Rectal smooth muscle tissue (tissue), 1 donor: Measurements from ENCODE around the gene CEMIP.

ENCODE experiments used
- H3K27ac ChIP-seq: one replicate; pipeline ENCODE4 v1.7.0; 2013; ENCODE audit warnings: low read depth, low read length, inconsistent platforms
- H3K27me3 ChIP-seq: one replicate; pipeline ENCODE4 v1.7.0; 2013; ENCODE audit warnings: low read length; ENCODE audit not compliant: control insufficient read depth, insufficient read depth
- H3K36me3 ChIP-seq: one replicate; pipeline ENCODE4 v1.7.0; 2013; ENCODE audit warnings: low read length; ENCODE audit not compliant: control insufficient read depth, insufficient read depth
- H3K4me1 ChIP-seq: one replicate; pipeline ENCODE4 v1.7.0; 2013; ENCODE audit warnings: low read length; ENCODE audit not compliant: control insufficient read depth, insufficient read depth
- H3K4me3 ChIP-seq: one replicate; pipeline ENCODE4 v1.7.0; 2013; ENCODE audit warnings: low read length
- H3K9ac ChIP-seq: one replicate; pipeline ENCODE4 v1.7.0; 2013; ENCODE audit warnings: low read length

The CEMIP gene

GRCh38 chr15:80854104-80854503 lies 74.9 kb downstream of the CEMIP start:
- Histone ChIP-seq H3K4me3 (no peak overlapping the region), H3K36me3 (no peaks in the 10 kb centered on the region), H3K9ac (no peak overlapping the region), H3K4me1 (no peaks in the 10 kb centered on the region), H3K27ac (no peak overlapping the region), H3K27me3 (no peaks in the 10 kb centered on the region)

GRCh38 chr15:80855206-80855605 lies 76.0 kb downstream of the CEMIP start:
- Histone ChIP-seq H3K27ac (no peak overlapping the region), H3K9ac (no peak overlapping the region), H3K27me3 (no peaks in the 10 kb centered on the region), H3K4me1 (no peaks in the 10 kb centered on the region), H3K4me3 (no peak overlapping the region), H3K36me3 (no peaks in the 10 kb centered on the region)

- Histone ChIP-seq H3K9ac (no peak overlapping the region), H3K27ac (no peak overlapping the region), H3K4me1 (peaks cover 2% of the 10 kb centered on the region), H3K27me3 (no peaks in the 10 kb centered on the region), H3K4me3 (no peak overlapping the region), H3K36me3 (no peaks in the 10 kb centered on the region)
Observed at GRCh38 chr15:80856400-80856799, 77.2 kb downstream of the CEMIP start.

GRCh38 chr15:80856809-80857377 lies 77.7 kb downstream of the CEMIP start:
- Histone ChIP-seq H3K27me3 (no peaks in the 10 kb centered on the region), H3K27ac (no peak overlapping the region), H3K4me3 (no peak overlapping the region), H3K36me3 (no peaks in the 10 kb centered on the region), H3K4me1 (peaks cover 3% of the 10 kb centered on the region), H3K9ac (no peak overlapping the region)

GRCh38 chr15:80861731-80862170 lies 82.6 kb downstream of the CEMIP start:
- Histone ChIP-seq H3K4me1 (peaks cover 3% of the 10 kb centered on the region), H3K27ac (peak overlapping the region; percentile 28), H3K9ac (no peak overlapping the region), H3K36me3 (no peaks in the 10 kb centered on the region), H3K27me3 (no peaks in the 10 kb centered on the region), H3K4me3 (no peak overlapping the region)

- Histone ChIP-seq H3K4me3 (no peak overlapping the region), H3K27me3 (no peaks in the 10 kb centered on the region), H3K9ac (no peak overlapping the region), H3K27ac (no peak overlapping the region), H3K4me1 (peaks cover 3% of the 10 kb centered on the region), H3K36me3 (no peaks in the 10 kb centered on the region)
Observed at GRCh38 chr15:80864666-80865065, 85.5 kb downstream of the CEMIP start.

- no peak overlapping the region for H3K9ac ChIP-seq
- H3K4me1 ChIP-seq, result no peaks in the 10 kb centered on the region
- H3K27me3 ChIP-seq, result no peaks in the 10 kb centered on the region
Observed at GRCh38 chr15:80866936-80867335, 87.8 kb downstream of the CEMIP start.

GRCh38 chr15:80870366-80870765 lies 91.2 kb downstream of the CEMIP start:
- Histone ChIP-seq H3K27ac (no peak overlapping the region), H3K36me3 (no peaks in the 10 kb centered on the region), H3K4me3 (no peak overlapping the region), H3K27me3 (no peaks in the 10 kb centered on the region), H3K9ac (no peak overlapping the region), H3K4me1 (no peaks in the 10 kb centered on the region)

More at GRCh38 chr15:80866936-80867335, 87.8 kb downstream of the CEMIP start:
- no peak overlapping the region for H3K27ac ChIP-seq
- H3K36me3 ChIP-seq, result no peaks in the 10 kb centered on the region
- H3K4me3 ChIP-seq, result no peak overlapping the region

GRCh38 chr15:80870893-80871292 lies 91.7 kb downstream of the CEMIP start:
- no peaks in the 10 kb centered on the region for H3K4me1 ChIP-seq
- no peak overlapping the region for H3K27ac ChIP-seq
- no peak overlapping the region for H3K4me3 ChIP-seq
- no peak overlapping the region for H3K9ac ChIP-seq
- no peaks in the 10 kb centered on the region for H3K27me3 ChIP-seq
- no peaks in the 10 kb centered on the region for H3K36me3 ChIP-seq

GRCh38 chr15:80871858-80872257 lies 92.7 kb downstream of the CEMIP start:
- no peaks in the 10 kb centered on the region for H3K4me1 ChIP-seq
- no peak overlapping the region for H3K4me3 ChIP-seq

GRCh38 chr15:80873366-80873952 lies 94.3 kb downstream of the CEMIP start:
- Histone ChIP-seq H3K27ac (no peak overlapping the region), H3K36me3 (no peaks in the 10 kb centered on the region), H3K9ac (no peak overlapping the region), H3K4me1 (no peaks in the 10 kb centered on the region), H3K27me3 (no peaks in the 10 kb centered on the region), H3K4me3 (no peak overlapping the region)

More at GRCh38 chr15:80871858-80872257, 92.7 kb downstream of the CEMIP start:
- Histone ChIP-seq H3K9ac (no peak overlapping the region), H3K36me3 (no peaks in the 10 kb centered on the region), H3K27ac (no peak overlapping the region), H3K27me3 (no peaks in the 10 kb centered on the region)

GRCh38 chr15:80875568-80876347 lies 96.6 kb downstream of the CEMIP start:
- Histone ChIP-seq H3K9ac (no peak overlapping the region), H3K27me3 (no peaks in the 10 kb centered on the region), H3K27ac (no peak overlapping the region), H3K4me1 (no peaks in the 10 kb centered on the region), H3K4me3 (no peak overlapping the region), H3K36me3 (no peaks in the 10 kb centered on the region)

- no peaks in the 10 kb centered on the region for H3K4me1 ChIP-seq
- no peaks in the 10 kb centered on the region for H3K27me3 ChIP-seq
- H3K9ac ChIP-seq, result no peak overlapping the region
- no peak overlapping the region for H3K27ac ChIP-seq
- H3K36me3 ChIP-seq, result no peaks in the 10 kb centered on the region
- no peak overlapping the region for H3K4me3 ChIP-seq
Observed at GRCh38 chr15:80876348-80876674, 97.1 kb downstream of the CEMIP start.
